Caco-2 (cell line): ENCODE results near the gene TSPAN14. TPM values are rescaled to one million over a fixed set of nuclear protein-coding genes. Genes with fewer than 3 reads are reported as not detected.
A peak's percentile ranks its signal among the peaks of the same experiment; 100 is the strongest.

Experiments used
- BruUV-seq: library from RNA; stranded (reverse); fragments of 400-500 nt; replicated peaks from 2 replicates; lab custom pipeline; 2021; lab: Mats Ljungman, UMichigan
- CTCF ChIA-PET: fragments of 300-600 bp; sonication (Branson Sonifier 250); formaldehyde crosslinking; loops from one replicate; lab custom pipeline; 2022; ENCODE audit warnings: antibody characterized with exemption; lab: Charles Lee
- POLR2A ChIA-PET: fragments of 300-600 bp; sonication (Branson Sonifier 250); formaldehyde crosslinking; loops from one replicate; lab custom pipeline; 2022; ENCODE audit warnings: antibody characterized with exemption; lab: Charles Lee
- DNase-seq, 2 experiments: peaks; one replicate each; pipeline versions ENCODE4 v3.0.0 to v3.0.0-alpha.2; 2020 to 2022
- H3K27me3 ChIP-seq: replicated peaks from 2 replicates; pipeline ENCODE4 v1.6.0; 2011; ENCODE audit warnings: low read length; ENCODE audit not compliant: control insufficient read depth, insufficient read depth
- H3K36me3 ChIP-seq: 2 replicates; pipeline ENCODE4 v1.5.1; 2011; ENCODE audit warnings: low read length; ENCODE audit not compliant: control insufficient read depth, insufficient read depth
- H3K4me1 ChIP-seq: fragments of 250-450 bp; sonication (Bioruptor Pico); 2 replicates; pipeline ENCODE4 v1.5.1; 2020; ENCODE audit warnings: mild to moderate bottlenecking
- H3K4me3 ChIP-seq: 2 replicates; pipeline ENCODE4 v1.5.1; 2011; ENCODE audit warnings: low read depth, mild to moderate bottlenecking, control low read depth, low read length
- H3K9me3 ChIP-seq: fragments of 250-450 bp; sonication (Bioruptor Pico); 2 replicates; pipeline ENCODE4 v1.5.1; 2020; ENCODE audit warnings: mild to moderate bottlenecking, moderate library complexity
- H3K27ac Mint-ChIP-seq: one replicate; pipeline ENCODE4 v1.8.0; 2022; ENCODE audit warnings: mixed read lengths; ENCODE audit not compliant: unreplicated experiment
- H3K27me3 Mint-ChIP-seq: one replicate; pipeline ENCODE4 v1.8.0; 2022; ENCODE audit warnings: mixed read lengths; ENCODE audit not compliant: insufficient read depth, unreplicated experiment
- H3K36me3 Mint-ChIP-seq: one replicate; pipeline ENCODE4 v1.8.0; 2022; ENCODE audit warnings: mild to moderate bottlenecking, mixed read lengths; ENCODE audit not compliant: insufficient read depth, unreplicated experiment
- H3K4me1 Mint-ChIP-seq: one replicate; pipeline ENCODE4 v1.8.0; 2022; ENCODE audit warnings: low read depth, mixed read lengths; ENCODE audit not compliant: unreplicated experiment
- H3K4me3 Mint-ChIP-seq: one replicate; pipeline ENCODE4 v1.8.0; 2022; ENCODE audit warnings: mild to moderate bottlenecking, moderate library complexity, mixed read lengths; ENCODE audit not compliant: unreplicated experiment
- H3K9me3 Mint-ChIP-seq: one replicate; pipeline ENCODE4 v1.8.0; 2022; ENCODE audit warnings: mixed read lengths; ENCODE audit not compliant: unreplicated experiment
- intact Hi-C: fragments of 100-400 bp; cut with micrococcal nuclease; formaldehyde crosslinking; loops from one replicate; pipeline ENCODE4 v1.10.0; 2022; ENCODE audit not compliant: unreplicated experiment
- total RNA-seq: library from RNA; stranded (reverse); gene quantifications from 2 replicates; pipeline ENCODE4 v1.2.3, GENCODE V29; 2022
- TF ChIP-seq, protein P1 (sequence below), 2 experiments: fragments of 200-600 bp in 1 of 2; IDR thresholded peaks; 1 replicate in 1 of 2; 2 replicates in 1 of 2; pipeline versions ENCODE4 v1.5.1 to v1.8.0; 2011 to 2022; ENCODE audit warnings: antibody characterized with exemption in 1 of 2, control low read depth in 1 of 2, inconsistent platforms in 1 of 2, low read depth in 1 of 2, low read length in 1 of 2, mild to moderate bottlenecking in 1 of 2, moderate library complexity in 1 of 2; ENCODE audit not compliant: insufficient read depth in 1 of 2, severe bottlenecking in 1 of 2, unreplicated experiment in 1 of 2

TSPAN14 gene
- total RNA-seq, 1 experiment from 2014 or later: 140 TPM

DNA sequence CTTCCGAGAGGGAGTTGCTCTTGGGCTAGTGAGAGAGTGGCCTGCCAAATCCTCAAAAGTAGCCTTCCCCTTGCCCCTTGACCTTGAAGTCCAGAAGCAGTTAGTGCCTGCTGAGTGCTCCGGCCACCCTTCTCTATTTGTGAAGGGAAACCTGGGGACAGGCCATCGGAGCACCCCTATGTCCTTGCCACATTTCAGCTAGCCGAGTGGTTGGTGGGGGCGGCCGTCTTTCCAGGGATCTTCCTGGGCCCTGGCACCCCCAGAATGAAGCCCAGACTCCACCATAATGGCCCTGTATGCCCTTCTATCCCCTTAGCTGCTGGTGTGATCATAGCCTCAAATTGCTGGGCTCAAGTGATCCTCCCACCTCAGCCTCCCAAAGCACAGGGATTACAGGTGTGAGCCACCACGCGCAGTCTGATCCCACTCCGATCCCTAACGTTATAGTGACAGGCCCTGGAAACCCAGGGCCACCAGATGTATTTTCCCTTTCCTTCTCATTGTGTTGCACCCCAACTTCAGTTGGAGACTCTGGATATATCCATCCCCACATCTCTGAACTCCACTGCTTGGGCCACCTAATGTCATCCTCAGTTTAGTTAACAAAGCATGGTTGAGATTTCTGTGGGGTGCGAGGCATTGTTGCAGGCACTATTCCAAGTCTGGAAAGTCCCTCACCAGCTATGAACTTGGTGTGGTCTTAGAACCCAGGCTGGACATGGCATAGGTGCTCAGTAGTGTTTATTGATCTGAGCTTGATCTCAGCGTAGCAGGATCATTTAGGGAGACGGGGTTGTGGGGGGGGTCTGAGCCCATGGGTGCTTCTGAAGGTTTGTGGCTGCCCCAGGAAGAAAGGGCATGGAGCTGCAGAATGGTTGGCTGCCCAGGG lies 1.6 kb downstream of the TSPAN14 start:
- intact Hi-C loops: no loop called here

DNA sequence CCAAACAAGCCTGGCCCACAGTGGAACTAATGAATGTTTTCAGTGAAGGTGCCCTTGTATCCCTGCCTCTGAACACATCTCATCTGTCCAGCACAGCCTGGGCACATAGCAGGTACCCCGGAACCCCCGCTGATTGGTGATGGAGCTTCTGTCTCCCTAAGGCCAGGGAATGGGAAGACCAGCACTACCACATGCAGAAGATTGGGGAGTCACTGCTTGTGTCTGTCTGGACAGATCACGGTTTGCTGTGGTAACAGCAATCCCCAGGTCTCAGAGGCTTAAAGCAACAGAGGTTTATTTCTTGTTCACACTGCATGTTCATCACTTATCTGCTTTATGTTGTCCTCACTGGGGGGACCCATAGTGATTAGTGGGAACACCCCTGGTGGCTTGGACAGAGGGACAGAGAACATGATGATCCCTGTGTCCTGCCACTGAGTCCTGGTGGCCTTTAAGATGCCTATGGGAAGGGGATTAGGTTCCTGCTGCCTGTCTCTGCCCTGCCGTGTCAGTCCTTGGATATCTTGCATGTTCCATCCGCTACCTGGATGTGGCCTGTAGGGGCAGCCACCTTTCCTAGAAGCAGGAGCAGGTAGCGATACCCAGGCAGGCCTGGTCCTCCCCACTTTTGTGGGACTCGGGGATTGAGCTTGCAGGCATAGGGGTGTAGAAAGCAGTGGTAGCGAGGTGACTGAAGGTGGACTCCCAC lies 3.6 kb downstream of the TSPAN14 start:
- H3K9me3 ChIP-seq: no peaks in the 10 kb centered on the region
- DNase-seq: peak in 1 of 2 experiments; percentile 32
- H3K27me3 ChIP-seq: no peaks in the 10 kb centered on the region
- peak overlapping the region; percentile 54 for H3K27ac Mint-ChIP-seq
- no peaks in the 10 kb centered on the region for H3K9me3 Mint-ChIP-seq
- intact Hi-C loops: no loop called here
- H3K27me3 Mint-ChIP-seq: no peaks in the 10 kb centered on the region
- no peak overlapping the region for H3K4me3 Mint-ChIP-seq
- CTCF ChIA-PET: interaction anchor here (2.0 to 4.0 kb wide), 2 partner anchors 47 to 48 kb away, joined by 8 to 55 read pairs; no protein-coding TSS in a partner anchor
- BruUV-seq: no TSS peak
- peaks cover 44% of the 10 kb centered on the region for H3K4me1 Mint-ChIP-seq
- H3K36me3 Mint-ChIP-seq: peaks cover 54% of the 10 kb centered on the region
- no peaks in the 10 kb centered on the region for H3K36me3 ChIP-seq
- no peak overlapping the region for H3K4me3 ChIP-seq
- POLR2A ChIA-PET: interaction anchor here (1.1 kb wide), 1 partner anchor 49 kb away, joined by 4 read pairs; no protein-coding TSS in a partner anchor
- TF ChIP-seq, protein P1, sequence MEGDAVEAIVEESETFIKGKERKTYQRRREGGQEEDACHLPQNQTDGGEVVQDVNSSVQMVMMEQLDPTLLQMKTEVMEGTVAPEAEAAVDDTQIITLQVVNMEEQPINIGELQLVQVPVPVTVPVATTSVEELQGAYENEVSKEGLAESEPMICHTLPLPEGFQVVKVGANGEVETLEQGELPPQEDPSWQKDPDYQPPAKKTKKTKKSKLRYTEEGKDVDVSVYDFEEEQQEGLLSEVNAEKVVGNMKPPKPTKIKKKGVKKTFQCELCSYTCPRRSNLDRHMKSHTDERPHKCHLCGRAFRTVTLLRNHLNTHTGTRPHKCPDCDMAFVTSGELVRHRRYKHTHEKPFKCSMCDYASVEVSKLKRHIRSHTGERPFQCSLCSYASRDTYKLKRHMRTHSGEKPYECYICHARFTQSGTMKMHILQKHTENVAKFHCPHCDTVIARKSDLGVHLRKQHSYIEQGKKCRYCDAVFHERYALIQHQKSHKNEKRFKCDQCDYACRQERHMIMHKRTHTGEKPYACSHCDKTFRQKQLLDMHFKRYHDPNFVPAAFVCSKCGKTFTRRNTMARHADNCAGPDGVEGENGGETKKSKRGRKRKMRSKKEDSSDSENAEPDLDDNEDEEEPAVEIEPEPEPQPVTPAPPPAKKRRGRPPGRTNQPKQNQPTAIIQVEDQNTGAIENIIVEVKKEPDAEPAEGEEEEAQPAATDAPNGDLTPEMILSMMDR (IDR thresholded peaks at IDR 0.05; ENCODE audit: insufficient read depth in 1 of 2, low read depth in 1 of 2, low read length in 1 of 2, severe bottlenecking in 1 of 2, unreplicated experiment in 1 of 2): peak in 1 of 2 experiments; percentile 28
- peaks cover 65% of the 10 kb centered on the region for H3K4me1 ChIP-seq

More for the DNA sequence above, 1.6 kb downstream of the TSPAN14 start:
- ChIA-PET POLR2A (no interaction called here), CTCF (interaction anchor here (2.0 kb wide), 1 partner anchor 50 kb away, joined by 8 read pairs; no protein-coding TSS in a partner anchor)
- Mint-ChIP-seq H3K27me3 (no peaks in the 10 kb centered on the region), H3K9me3 (no peaks in the 10 kb centered on the region), H3K4me3 (no peak overlapping the region), H3K27ac (peak overlapping the region; percentile 75), H3K36me3 (peaks cover 51% of the 10 kb centered on the region), H3K4me1 (peaks cover 35% of the 10 kb centered on the region)
- no peaks in the 10 kb centered on the region for H3K27me3 ChIP-seq
- BruUV-seq: TSS peak; percentile 73
- H3K9me3 ChIP-seq: no peaks in the 10 kb centered on the region
- no peak for DNase-seq
- H3K36me3 ChIP-seq: no peaks in the 10 kb centered on the region
- H3K4me3 ChIP-seq: peak overlapping the region; percentile 86
- TF ChIP-seq, protein P1 (IDR thresholded peaks at IDR 0.05; ENCODE audit: insufficient read depth in 1 of 2, low read depth in 1 of 2, low read length in 1 of 2, severe bottlenecking in 1 of 2, unreplicated experiment in 1 of 2): no peak
- peaks cover 62% of the 10 kb centered on the region for H3K4me1 ChIP-seq

DNA sequence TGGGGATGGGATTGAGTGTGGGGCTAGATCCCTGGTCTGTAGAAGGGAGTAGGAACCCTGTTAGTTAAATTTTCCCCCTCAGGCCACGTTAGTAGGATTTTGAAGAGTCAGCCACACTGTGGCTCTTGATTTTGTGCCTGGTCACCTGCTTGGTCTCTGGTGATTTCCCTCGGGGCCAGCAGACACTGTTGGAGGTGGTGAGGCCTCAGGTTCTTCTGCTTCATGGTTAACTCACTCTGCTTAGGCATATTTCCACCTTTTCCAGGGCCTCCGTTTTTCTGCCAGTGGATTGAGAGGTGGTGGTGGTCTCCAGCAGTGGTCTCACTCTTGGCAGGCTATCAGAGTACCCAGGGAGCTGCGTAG lies 4.1 kb downstream of the TSPAN14 start:
- Histone ChIP-seq H3K4me1 (peaks cover 67% of the 10 kb centered on the region), H3K9me3 (no peaks in the 10 kb centered on the region), H3K36me3 (no peaks in the 10 kb centered on the region), H3K27me3 (no peaks in the 10 kb centered on the region), H3K4me3 (no peak overlapping the region)
- no peak for DNase-seq
- Mint-ChIP-seq H3K4me1 (peaks cover 46% of the 10 kb centered on the region), H3K27ac (peak overlapping the region; percentile 54), H3K27me3 (no peaks in the 10 kb centered on the region), H3K9me3 (no peaks in the 10 kb centered on the region), H3K4me3 (no peak overlapping the region), H3K36me3 (peaks cover 55% of the 10 kb centered on the region)
- CTCF ChIA-PET: interaction anchor here (4.0 kb wide), 1 partner anchor 47 kb away, joined by 55 read pairs; no protein-coding TSS in a partner anchor
- intact Hi-C loops: no loop called here
- POLR2A ChIA-PET: no interaction called here
- TF ChIP-seq, protein P1 (IDR thresholded peaks at IDR 0.05; ENCODE audit: insufficient read depth in 1 of 2, low read depth in 1 of 2, low read length in 1 of 2, severe bottlenecking in 1 of 2, unreplicated experiment in 1 of 2): no peak
- no TSS peak for BruUV-seq
